DOHH2 (cell line): Measurements from ENCODE around the gene BRMS1L.

Source experiments
- H3F3A ChIP-seq: fragments of 200-600 bp; sonication (generic), shearing (Covaris generic); 2 replicates; pipeline ENCODE4 v1.6.0; 2016; ENCODE audit warnings: antibody characterized with exemption, mild to moderate bottlenecking; ENCODE audit not compliant: control insufficient read depth, insufficient read depth
- H3K27ac ChIP-seq: fragments of 200-600 bp; sonication (generic); 2 replicates; pipeline ENCODE4 v1.5.1; 2014; ENCODE audit warnings: low read depth, mild to moderate bottlenecking, low read length, moderate library complexity
- H3K27me3 ChIP-seq: fragments of 200-600 bp; sonication (generic); 2 replicates; pipeline ENCODE4 v1.6.1; 2014; ENCODE audit warnings: mild to moderate bottlenecking, low read length, mixed read lengths; ENCODE audit not compliant: control insufficient read depth
- H3K36me3 ChIP-seq: fragments of 200-600 bp; sonication (generic); 2 replicates; pipeline ENCODE4 v1.6.1; 2014; ENCODE audit warnings: mild to moderate bottlenecking, low read length, moderate library complexity, mixed read lengths; ENCODE audit not compliant: control insufficient read depth
- H3K4me1 ChIP-seq: fragments of 200-600 bp; sonication (generic); 2 replicates; pipeline ENCODE4 v1.6.1; 2014; ENCODE audit warnings: mild to moderate bottlenecking, low read length, mixed read lengths; ENCODE audit not compliant: control insufficient read depth
- H3K4me2 ChIP-seq: fragments of 200-600 bp; sonication (generic); 2 replicates; pipeline ENCODE4 v1.6.0; 2014; ENCODE audit warnings: mild to moderate bottlenecking, low read length, moderate library complexity
- H3K4me3 ChIP-seq: fragments of 200-600 bp; sonication (generic); 2 replicates; pipeline ENCODE4 v1.5.1; 2014; ENCODE audit warnings: mild to moderate bottlenecking, low read length, mixed read lengths
- H3K79me2 ChIP-seq: fragments of 200-600 bp; sonication (generic); 2 replicates; pipeline ENCODE4 v1.6.1; 2014; ENCODE audit warnings: mild to moderate bottlenecking, low read length, mixed read lengths; ENCODE audit not compliant: control insufficient read depth
- H3K9me2 ChIP-seq: fragments of 200-600 bp; sonication (generic); replicated peaks from 2 replicates; pipeline ENCODE4 v1.6.1; 2014; ENCODE audit warnings: mild to moderate bottlenecking, low read length, mixed read lengths; ENCODE audit not compliant: control insufficient read depth
- H3K9me3 ChIP-seq: fragments of 200-600 bp; sonication (generic); 2 replicates; pipeline ENCODE4 v1.6.1; 2014; ENCODE audit warnings: antibody characterized with exemption, low read length, mixed read lengths; ENCODE audit not compliant: control insufficient read depth, insufficient read depth
- H4K20me1 ChIP-seq: fragments of 200-600 bp; sonication (generic); 2 replicates; pipeline ENCODE4 v1.6.0; 2014; ENCODE audit warnings: low read depth, mild to moderate bottlenecking, antibody characterized with exemption, low read length, moderate library complexity; ENCODE audit not compliant: control insufficient read depth, insufficient read depth
- CTCF ChIP-seq: fragments of 200-600 bp; sonication (generic); IDR thresholded peaks from one replicate; pipeline ENCODE4 v1.5.1; 2014; ENCODE audit warnings: antibody characterized with exemption, mild to moderate bottlenecking, low read depth, low read length; ENCODE audit not compliant: poor library complexity, severe bottlenecking
- EZH2phosphoT487 ChIP-seq: fragments of 200-600 bp; sonication (generic); IDR thresholded peaks from 2 replicates; pipeline ENCODE4 v1.6.1; 2017; ENCODE audit warnings: borderline replicate concordance, mild to moderate bottlenecking, antibody characterized with exemption, low read length, moderate library complexity, mixed read lengths

The BRMS1L gene

GRCh38 chr14:35844494-35844893 lies 18.4 kb downstream of the BRMS1L start:
- Histone ChIP-seq H3F3A (no peaks in the 10 kb centered on the region), H3K4me2 (no peak overlapping the region), H4K20me1 (no peaks in the 10 kb centered on the region), H3K9me2 (no peaks in the 10 kb centered on the region), H3K9me3 (peaks cover 9% of the 10 kb centered on the region; the same call in 1 of the 2 replicates), H3K36me3 (peaks cover 28% of the 10 kb centered on the region), H3K27me3 (no peaks in the 10 kb centered on the region), H3K4me3 (no peak overlapping the region), H3K4me1 (peaks cover 8% of the 10 kb centered on the region; the same call in 1 of the 2 replicates), H3K27ac (no peak overlapping the region), H3K79me2 (no peaks in the 10 kb centered on the region)
- TF ChIP-seq CTCF (no peak), EZH2phosphoT487 (no peak)

DNA sequence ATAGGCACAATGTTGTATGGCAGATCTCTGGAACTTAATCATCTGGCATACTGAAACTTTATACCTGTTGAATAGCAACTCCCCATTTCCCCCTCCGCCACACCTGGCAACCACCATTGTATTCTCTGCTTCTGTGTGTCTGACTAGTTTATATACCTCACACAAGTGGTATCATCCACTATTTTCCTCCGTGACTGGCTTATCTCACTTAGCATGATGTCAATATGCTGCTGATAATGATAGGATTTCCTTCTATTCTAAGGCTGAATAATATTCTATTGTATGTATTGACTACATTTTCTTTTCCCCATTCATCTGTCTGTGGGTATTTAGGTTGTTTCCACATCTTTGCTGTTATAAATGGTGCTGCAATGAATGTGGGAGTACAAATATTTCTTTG lies 21.5 kb downstream of the BRMS1L start:
- H3K79me2 ChIP-seq, result no peaks in the 10 kb centered on the region
- no peak overlapping the region for H3K4me2 ChIP-seq
- TF ChIP-seq EZH2phosphoT487, result no peak
- TF ChIP-seq CTCF, result no peak
- peaks cover 7% of the 10 kb centered on the region; the same call in 1 of the 2 replicates for H3K9me3 ChIP-seq
- H3K36me3 ChIP-seq, result peaks cover 31% of the 10 kb centered on the region
- no peak overlapping the region for H3K27ac ChIP-seq
- no peaks in the 10 kb centered on the region for H3F3A ChIP-seq
- H3K4me3 ChIP-seq, result no peak overlapping the region
- peaks cover 8% of the 10 kb centered on the region; the same call in 1 of the 2 replicates for H3K4me1 ChIP-seq
- no peaks in the 10 kb centered on the region for H3K27me3 ChIP-seq
- H4K20me1 ChIP-seq, result no peaks in the 10 kb centered on the region
- H3K9me2 ChIP-seq, result no peaks in the 10 kb centered on the region

DNA sequence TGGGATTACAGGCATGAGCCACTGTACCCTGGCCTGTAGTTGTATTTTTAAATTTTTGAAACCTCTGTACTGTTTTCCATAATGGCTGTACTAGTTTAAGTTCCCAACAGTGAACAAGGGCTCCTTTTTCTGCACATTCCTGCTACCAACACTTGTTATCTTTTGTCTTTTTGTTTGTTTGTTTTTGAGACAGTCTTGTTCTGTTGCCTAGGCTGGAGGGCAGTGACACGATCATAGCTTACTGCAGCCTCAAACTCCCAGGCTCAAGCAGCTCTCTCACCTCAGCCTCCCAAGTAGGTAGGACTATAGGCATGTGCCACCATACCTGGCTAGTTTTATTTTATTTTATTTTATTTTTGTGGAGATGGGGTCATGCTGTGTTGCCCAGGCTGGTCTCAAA lies 23.0 kb downstream of the BRMS1L start:
- TF ChIP-seq CTCF (no peak), EZH2phosphoT487 (no peak)
- Histone ChIP-seq H3K36me3 (peaks cover 19% of the 10 kb centered on the region), H3K9me3 (peaks cover 4% of the 10 kb centered on the region; the same call in 1 of the 2 replicates), H3K9me2 (no peaks in the 10 kb centered on the region), H3K4me2 (no peak overlapping the region), H3F3A (peaks cover under 1% of the 10 kb centered on the region; the same call in 1 of the 2 replicates), H3K4me3 (no peak overlapping the region), H3K4me1 (peaks cover 10% of the 10 kb centered on the region), H4K20me1 (no peaks in the 10 kb centered on the region), H3K79me2 (no peaks in the 10 kb centered on the region), H3K27me3 (no peaks in the 10 kb centered on the region), H3K27ac (no peak overlapping the region)

GRCh38 chr14:35851823-35852222 lies 25.7 kb downstream of the BRMS1L start:
- Histone ChIP-seq H3K4me2 (no peak overlapping the region), H3K4me1 (peaks cover 34% of the 10 kb centered on the region), H3K9me3 (peaks cover 4% of the 10 kb centered on the region; the same call in 1 of the 2 replicates), H3K79me2 (no peaks in the 10 kb centered on the region; the same call in 1 of the 2 replicates), H3K36me3 (peaks cover 9% of the 10 kb centered on the region), H3K9me2 (no peaks in the 10 kb centered on the region), H3K27ac (no peak overlapping the region), H3K4me3 (no peak overlapping the region), H3F3A (peaks cover 12% of the 10 kb centered on the region), H3K27me3 (no peaks in the 10 kb centered on the region), H4K20me1 (no peaks in the 10 kb centered on the region)
- TF ChIP-seq CTCF, result no peak
- TF ChIP-seq EZH2phosphoT487, result no peak
